SK-N-SH (cell line): ENCODE measurements around the gene ADAMTS2. TPM values are rescaled to one million over a fixed set of nuclear protein-coding genes. Genes with fewer than 3 reads are reported as not detected.

Experiments used
- CTCF ChIA-PET: fragments of 300-600, 350-600 bp; formaldehyde crosslinking; extraction: SDS; loops from one replicate; lab custom pipeline; 2021; lab: Yijun Ruan, JAX
- POLR2A ChIA-PET: fragments of 350-600 bp; sonication (Branson Sonifier 250); formaldehyde crosslinking; extraction: SDS; loops from one replicate; lab custom pipeline; 2020; ENCODE audit warnings: antibody characterized with exemption, inconsistent platforms; lab: Yijun Ruan, JAX
- DNase-seq: peaks from one replicate; pipeline ENCODE4 v3.0.0; 2012
- H2AFZ ChIP-seq: fragments of 200-600 bp; sonication (generic); 2 replicates; pipeline ENCODE4 v1.8.1; 2016; ENCODE audit warnings: antibody characterized with exemption, mild to moderate bottlenecking, low read depth
- H3F3A ChIP-seq: fragments of 200-600 bp; sonication (generic); replicated peaks from 2 replicates; pipeline ENCODE3; 2016; ENCODE audit warnings: antibody characterized with exemption, mild to moderate bottlenecking; ENCODE audit not compliant: insufficient read depth
- H3K27ac ChIP-seq, 2 experiments: fragments of 200-500 bp in 1 of 2; fragments of 200-600 bp in 1 of 2; sonication (Bioruptor generic) in 1 of 2; sonication (generic), shearing (Covaris generic) in 1 of 2; 2 replicates each; pipeline versions ENCODE4 v1.5.1 to v1.6.1; 2014 to 2016; ENCODE audit warnings: low read depth in 2 of 2, inconsistent platforms in 1 of 2, low read length in 1 of 2, mild to moderate bottlenecking in 1 of 2, mixed read lengths in 1 of 2
- H3K27me3 ChIP-seq: fragments of 200-600 bp; sonication (generic), shearing (Covaris generic); 2 replicates; pipeline ENCODE4 v1.6.1; 2016; ENCODE audit warnings: mixed run types; ENCODE audit not compliant: insufficient read depth
- H3K36me3 ChIP-seq, 2 experiments: fragments of 200-500 bp in 1 of 2; fragments of 200-600 bp in 1 of 2; sonication (Bioruptor generic) in 1 of 2; sonication (generic) in 1 of 2; replicated peaks in 1 of 2; 2 replicates each; pipeline versions ENCODE3 to v1.5.1; 2014 to 2016; ENCODE audit warnings: low read length in 1 of 2, mild to moderate bottlenecking in 1 of 2; ENCODE audit not compliant: insufficient read depth in 2 of 2, control insufficient read depth in 1 of 2
- H3K4me1 ChIP-seq, 2 experiments: fragments of 200-500 bp in 1 of 2; fragments of 200-600 bp in 1 of 2; sonication (Bioruptor generic) in 1 of 2; sonication (generic), shearing (Covaris generic) in 1 of 2; 2 replicates each; pipeline versions ENCODE4 v1.5.1 to v1.6.1; 2014 to 2016; ENCODE audit warnings: low read depth in 1 of 2, low read length in 1 of 2, mixed run types in 1 of 2; ENCODE audit not compliant: insufficient read depth in 2 of 2, control insufficient read depth in 1 of 2
- H3K4me2 ChIP-seq: fragments of 200-600 bp; sonication (generic), shearing (Covaris generic); 2 replicates; pipeline ENCODE4 v1.6.1; 2017; ENCODE audit warnings: mixed run types
- H3K4me3 ChIP-seq, 2 experiments: fragments of 200-500 bp in 1 of 2; fragments of 200-600 bp in 1 of 2; sonication (Bioruptor generic) in 1 of 2; sonication (generic), shearing (Covaris generic) in 1 of 2; 2 replicates each; pipeline versions ENCODE4 v1.5.1 to v1.8.1; 2014 to 2016; ENCODE audit warnings: low read depth in 2 of 2, inconsistent platforms in 1 of 2, low read length in 1 of 2, mild to moderate bottlenecking in 1 of 2, mixed read lengths in 1 of 2, moderate library complexity in 1 of 2
- H3K79me2 ChIP-seq: fragments of 200-600 bp; sonication (generic); 2 replicates; pipeline ENCODE4 v1.8.1; 2017; ENCODE audit warnings: mild to moderate bottlenecking; ENCODE audit not compliant: insufficient read depth
- H3K9ac ChIP-seq: fragments of 200-600 bp; sonication (generic); 2 replicates; pipeline ENCODE4 v1.6.1; 2017; ENCODE audit warnings: mixed run types
- H3K9me2 ChIP-seq: fragments of 200-600 bp; sonication (generic); 2 replicates; pipeline ENCODE4 v1.6.1; 2017; ENCODE audit warnings: mixed run types
- H3K9me3 ChIP-seq: fragments of 200-600 bp; sonication (generic); 2 replicates; pipeline ENCODE4 v1.6.1; 2017; ENCODE audit warnings: mixed run types, mild to moderate bottlenecking, moderate library complexity
- H4K20me1 ChIP-seq: fragments of 200-600 bp; sonication (generic); 2 replicates; pipeline ENCODE4 v1.6.1; 2017; ENCODE audit warnings: mild to moderate bottlenecking, mixed run types; ENCODE audit not compliant: insufficient read depth
- CHD2 ChIP-seq: fragments of 150-350 bp; IDR thresholded peaks from 2 replicates; pipeline ENCODE4 v1.6.1; 2018; ENCODE audit warnings: low read length; ENCODE audit not compliant: partially characterized antibody
- ELF1 ChIP-seq: IDR thresholded peaks from 2 replicates; pipeline ENCODE4 v1.4.0; 2012
- EZH2phosphoT487 ChIP-seq: fragments of 200-600 bp; sonication (generic); IDR thresholded peaks from 2 replicates; pipeline ENCODE4 v1.6.1; 2017; ENCODE audit warnings: low read depth, mixed run types, mild to moderate bottlenecking, antibody characterized with exemption, moderate library complexity, borderline replicate concordance
- FOXJ3 ChIP-seq: sonication (generic); formaldehyde crosslinking; IDR thresholded peaks from 2 replicates; pipeline ENCODE4 v1.5.1; 2020; ENCODE audit warnings: mild to moderate bottlenecking, missing genetic modification reagents
- FOXM1 ChIP-seq: IDR thresholded peaks from 2 replicates; pipeline ENCODE4 v1.4.0; 2012; ENCODE audit warnings: low read depth, mild to moderate bottlenecking
- GABPA ChIP-seq: IDR thresholded peaks from 2 replicates; pipeline ENCODE4 v1.4.0; 2012; ENCODE audit warnings: low read depth, mild to moderate bottlenecking
- JUND ChIP-seq: IDR thresholded peaks from 2 replicates; pipeline ENCODE4 v1.4.0; 2012
- MXI1 ChIP-seq: IDR thresholded peaks from 2 replicates; pipeline ENCODE4 v1.6.1; 2012; ENCODE audit warnings: mild to moderate bottlenecking, low read depth, low read length, improper control_type of control experiment
- NFIC ChIP-seq: IDR thresholded peaks from 2 replicates; pipeline ENCODE4 v1.4.0; 2012; ENCODE audit warnings: borderline replicate concordance
- RCOR1 ChIP-seq: fragments of 150-350 bp; IDR thresholded peaks from 2 replicates; pipeline ENCODE4 v1.6.1; 2017; ENCODE audit warnings: antibody characterized with exemption, low read length
- RFX5 ChIP-seq: IDR thresholded peaks from 2 replicates; pipeline ENCODE4 v1.6.1; 2012; ENCODE audit warnings: mild to moderate bottlenecking, improper control_type of control experiment, low read length
- RXRA ChIP-seq: IDR thresholded peaks from 2 replicates; pipeline ENCODE4 v1.4.0; 2012; ENCODE audit warnings: low read depth, mild to moderate bottlenecking, borderline replicate concordance
- SMC3 ChIP-seq: IDR thresholded peaks from 2 replicates; pipeline ENCODE4 v1.6.1; 2012; ENCODE audit warnings: low read depth, low read length, improper control_type of control experiment
- TCF12 ChIP-seq: IDR thresholded peaks from 2 replicates; pipeline ENCODE4 v1.4.0; 2012
- YY1 ChIP-seq: IDR thresholded peaks from 2 replicates; pipeline ENCODE4 v1.4.0; 2012; ENCODE audit warnings: low read depth, mild to moderate bottlenecking
- WGBS: methylation state at CpG from one replicate; pipeline ENCODE4 v1.1.6; 2017; ENCODE audit warnings: low lambda C conversion rate; 5-methylcytosine and 5-hydroxymethylcytosine counted together
- polyA plus RNA-seq, 3 experiments: library from polyadenylated mRNA; depleted of rRNA; stranded (reverse); fragments of >200 nt; gene quantifications; 2 replicates each; pipeline ENCODE4 v1.2.3, GENCODE V29; 2012
- TF ChIP-seq, protein P1 (sequence below): IDR thresholded peaks from 2 replicates; pipeline ENCODE4 v1.4.0; 2012; ENCODE audit warnings: low read depth
- TF ChIP-seq, protein P2 (sequence below): IDR thresholded peaks from 2 replicates; pipeline ENCODE4 v1.6.1; 2012; ENCODE audit warnings: mild to moderate bottlenecking, low read depth, low read length, moderate library complexity
- TF ChIP-seq, protein P3 (sequence below): IDR thresholded peaks from 2 replicates; pipeline ENCODE4 v1.4.0; 2012; ENCODE audit warnings: low read depth, borderline replicate concordance
- TF ChIP-seq, protein P4 (sequence below): IDR thresholded peaks from 2 replicates; pipeline ENCODE4 v1.4.0; 2012; ENCODE audit warnings: low read depth, borderline replicate concordance
- TF ChIP-seq, protein P5 (sequence below): fragments of 150-350 bp; IDR thresholded peaks from 2 replicates; pipeline ENCODE4 v1.6.1; 2017; ENCODE audit warnings: antibody characterized with exemption, low read length, low read depth, borderline replicate concordance

Gene ADAMTS2
- polyA plus RNA-seq, 1 of the 3 experiments (the other 2 are of a cell fraction): 0.12 TPM

DNA sequence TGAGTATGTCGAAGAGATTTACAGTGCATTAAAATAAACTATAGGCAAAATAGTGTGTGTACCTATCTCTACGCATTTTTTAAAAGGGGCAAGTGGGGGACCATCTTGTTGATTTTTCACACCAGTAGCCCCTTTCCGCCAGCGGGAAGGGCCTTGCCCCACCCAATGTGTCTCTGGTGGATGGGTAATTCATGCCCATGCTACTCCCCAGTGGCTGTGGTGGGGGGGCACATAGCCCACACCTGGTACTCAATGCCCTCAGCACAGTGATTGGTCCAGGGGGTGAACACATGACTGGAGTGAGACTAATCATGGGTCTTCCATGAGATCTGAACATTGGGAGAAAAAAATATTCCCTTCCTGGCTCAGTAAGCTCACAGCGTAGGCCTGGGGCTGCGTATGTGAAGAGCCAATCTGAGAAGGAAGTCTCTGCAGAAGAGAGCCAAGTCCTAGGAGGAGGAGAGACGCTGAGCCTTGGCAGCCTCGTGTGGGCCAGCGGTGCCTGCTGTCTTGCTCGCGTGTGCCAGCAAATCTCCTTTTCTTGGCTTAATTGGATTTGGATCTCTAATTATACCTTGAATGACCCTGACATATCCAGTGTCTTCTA is 103.4 kb downstream of the ADAMTS2 start:
- H3K9ac ChIP-seq: no peak overlapping the region
- H4K20me1 ChIP-seq: no peaks in the 10 kb centered on the region
- H3K79me2 ChIP-seq: no peaks in the 10 kb centered on the region
- no peak overlapping the region for H2AFZ ChIP-seq
- no peak overlapping the region for H3K4me2 ChIP-seq
- H3K27ac ChIP-seq: no peak overlapping the region
- no peaks in the 10 kb centered on the region for H3F3A ChIP-seq
- peaks cover 0 to 7% of the 10 kb centered on the region in 2 experiments; a peak in 1 of 4 replicates for H3K4me1 ChIP-seq
- ChIA-PET CTCF (no interaction called here), POLR2A (no interaction called here)
- no peak overlapping the region for H3K4me3 ChIP-seq
- no peaks in the 10 kb centered on the region for H3K9me2 ChIP-seq
- H3K27me3 ChIP-seq: no peaks in the 10 kb centered on the region
- WGBS: 66% methylated on average over 10 of the region's 11 CpGs
- H3K9me3 ChIP-seq: no peaks in the 10 kb centered on the region
- TF ChIP-seq JUND (no peak), ELF1 (no peak), YY1 (no peak), RCOR1 (no peak), MXI1 (no peak)
- TF ChIP-seq, protein P1, sequence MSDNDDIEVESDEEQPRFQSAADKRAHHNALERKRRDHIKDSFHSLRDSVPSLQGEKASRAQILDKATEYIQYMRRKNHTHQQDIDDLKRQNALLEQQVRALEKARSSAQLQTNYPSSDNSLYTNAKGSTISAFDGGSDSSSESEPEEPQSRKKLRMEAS: no peak
- TF ChIP-seq, protein P2, sequence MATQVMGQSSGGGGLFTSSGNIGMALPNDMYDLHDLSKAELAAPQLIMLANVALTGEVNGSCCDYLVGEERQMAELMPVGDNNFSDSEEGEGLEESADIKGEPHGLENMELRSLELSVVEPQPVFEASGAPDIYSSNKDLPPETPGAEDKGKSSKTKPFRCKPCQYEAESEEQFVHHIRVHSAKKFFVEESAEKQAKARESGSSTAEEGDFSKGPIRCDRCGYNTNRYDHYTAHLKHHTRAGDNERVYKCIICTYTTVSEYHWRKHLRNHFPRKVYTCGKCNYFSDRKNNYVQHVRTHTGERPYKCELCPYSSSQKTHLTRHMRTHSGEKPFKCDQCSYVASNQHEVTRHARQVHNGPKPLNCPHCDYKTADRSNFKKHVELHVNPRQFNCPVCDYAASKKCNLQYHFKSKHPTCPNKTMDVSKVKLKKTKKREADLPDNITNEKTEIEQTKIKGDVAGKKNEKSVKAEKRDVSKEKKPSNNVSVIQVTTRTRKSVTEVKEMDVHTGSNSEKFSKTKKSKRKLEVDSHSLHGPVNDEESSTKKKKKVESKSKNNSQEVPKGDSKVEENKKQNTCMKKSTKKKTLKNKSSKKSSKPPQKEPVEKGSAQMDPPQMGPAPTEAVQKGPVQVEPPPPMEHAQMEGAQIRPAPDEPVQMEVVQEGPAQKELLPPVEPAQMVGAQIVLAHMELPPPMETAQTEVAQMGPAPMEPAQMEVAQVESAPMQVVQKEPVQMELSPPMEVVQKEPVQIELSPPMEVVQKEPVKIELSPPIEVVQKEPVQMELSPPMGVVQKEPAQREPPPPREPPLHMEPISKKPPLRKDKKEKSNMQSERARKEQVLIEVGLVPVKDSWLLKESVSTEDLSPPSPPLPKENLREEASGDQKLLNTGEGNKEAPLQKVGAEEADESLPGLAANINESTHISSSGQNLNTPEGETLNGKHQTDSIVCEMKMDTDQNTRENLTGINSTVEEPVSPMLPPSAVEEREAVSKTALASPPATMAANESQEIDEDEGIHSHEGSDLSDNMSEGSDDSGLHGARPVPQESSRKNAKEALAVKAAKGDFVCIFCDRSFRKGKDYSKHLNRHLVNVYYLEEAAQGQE: no peak
- H3K36me3 ChIP-seq: no peaks in the 10 kb centered on the region
- no peak for DNase-seq

DNA sequence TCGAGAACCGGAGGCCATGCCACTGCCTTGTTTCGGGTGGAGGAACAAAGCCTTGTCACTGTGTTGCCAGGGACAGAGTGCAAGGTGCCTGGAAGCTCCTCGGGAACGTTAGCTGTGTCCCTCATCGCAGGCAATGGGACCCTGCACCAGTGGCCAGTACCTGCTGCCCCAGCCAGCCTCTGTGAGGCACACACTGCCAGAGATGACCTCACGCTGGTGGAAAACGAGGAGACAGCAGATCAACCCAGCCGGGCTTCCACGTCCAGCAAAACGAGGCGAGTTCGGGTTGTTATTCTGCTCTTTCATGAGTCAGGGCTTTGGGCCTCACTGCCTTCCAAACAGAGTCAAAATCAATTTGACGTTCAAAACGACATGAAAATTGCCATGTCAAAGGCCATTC is 104.1 kb downstream of the ADAMTS2 start:
- no peaks in the 10 kb centered on the region for H4K20me1 ChIP-seq
- peaks cover 0 to 8% of the 10 kb centered on the region in 2 experiments; a peak in 1 of 4 replicates for H3K4me1 ChIP-seq
- DNase-seq: no peak
- H3K9me2 ChIP-seq: no peaks in the 10 kb centered on the region
- H3K27me3 ChIP-seq: no peaks in the 10 kb centered on the region
- no peaks in the 10 kb centered on the region for H3K36me3 ChIP-seq
- H3K27ac ChIP-seq: no peak overlapping the region
- H3K79me2 ChIP-seq: no peaks in the 10 kb centered on the region
- ChIA-PET CTCF (no interaction called here), POLR2A (no interaction called here)
- H3K4me2 ChIP-seq: no peak overlapping the region
- no peak overlapping the region for H2AFZ ChIP-seq
- H3K9me3 ChIP-seq: no peaks in the 10 kb centered on the region
- no peaks in the 10 kb centered on the region for H3F3A ChIP-seq
- H3K4me3 ChIP-seq: no peak overlapping the region
- 47% methylated on average over 12 of the region's 15 CpGs for WGBS
- H3K9ac ChIP-seq: no peak overlapping the region
- no peak for TF ChIP-seq RFX5
- no peak for TF ChIP-seq TCF12
- TF ChIP-seq, protein P3, sequence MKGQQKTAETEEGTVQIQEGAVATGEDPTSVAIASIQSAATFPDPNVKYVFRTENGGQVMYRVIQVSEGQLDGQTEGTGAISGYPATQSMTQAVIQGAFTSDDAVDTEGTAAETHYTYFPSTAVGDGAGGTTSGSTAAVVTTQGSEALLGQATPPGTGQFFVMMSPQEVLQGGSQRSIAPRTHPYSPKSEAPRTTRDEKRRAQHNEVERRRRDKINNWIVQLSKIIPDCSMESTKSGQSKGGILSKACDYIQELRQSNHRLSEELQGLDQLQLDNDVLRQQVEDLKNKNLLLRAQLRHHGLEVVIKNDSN: no peak
- no peak for TF ChIP-seq MXI1
- no peak for TF ChIP-seq EZH2phosphoT487
- TF ChIP-seq NFIC: no peak
- TF ChIP-seq FOXM1: no peak
- no peak for TF ChIP-seq RXRA
- TF ChIP-seq, protein P1: no peak
- no peak for TF ChIP-seq SMC3
- no peak for TF ChIP-seq GABPA
- TF ChIP-seq CHD2: no peak
- TF ChIP-seq ELF1: no peak
- TF ChIP-seq FOXJ3: no peak
- TF ChIP-seq, protein P4, sequence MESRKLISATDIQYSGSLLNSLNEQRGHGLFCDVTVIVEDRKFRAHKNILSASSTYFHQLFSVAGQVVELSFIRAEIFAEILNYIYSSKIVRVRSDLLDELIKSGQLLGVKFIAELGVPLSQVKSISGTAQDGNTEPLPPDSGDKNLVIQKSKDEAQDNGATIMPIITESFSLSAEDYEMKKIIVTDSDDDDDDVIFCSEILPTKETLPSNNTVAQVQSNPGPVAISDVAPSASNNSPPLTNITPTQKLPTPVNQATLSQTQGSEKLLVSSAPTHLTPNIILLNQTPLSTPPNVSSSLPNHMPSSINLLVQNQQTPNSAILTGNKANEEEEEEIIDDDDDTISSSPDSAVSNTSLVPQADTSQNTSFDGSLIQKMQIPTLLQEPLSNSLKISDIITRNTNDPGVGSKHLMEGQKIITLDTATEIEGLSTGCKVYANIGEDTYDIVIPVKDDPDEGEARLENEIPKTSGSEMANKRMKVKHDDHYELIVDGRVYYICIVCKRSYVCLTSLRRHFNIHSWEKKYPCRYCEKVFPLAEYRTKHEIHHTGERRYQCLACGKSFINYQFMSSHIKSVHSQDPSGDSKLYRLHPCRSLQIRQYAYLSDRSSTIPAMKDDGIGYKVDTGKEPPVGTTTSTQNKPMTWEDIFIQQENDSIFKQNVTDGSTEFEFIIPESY: no peak
- TF ChIP-seq, protein P5, sequence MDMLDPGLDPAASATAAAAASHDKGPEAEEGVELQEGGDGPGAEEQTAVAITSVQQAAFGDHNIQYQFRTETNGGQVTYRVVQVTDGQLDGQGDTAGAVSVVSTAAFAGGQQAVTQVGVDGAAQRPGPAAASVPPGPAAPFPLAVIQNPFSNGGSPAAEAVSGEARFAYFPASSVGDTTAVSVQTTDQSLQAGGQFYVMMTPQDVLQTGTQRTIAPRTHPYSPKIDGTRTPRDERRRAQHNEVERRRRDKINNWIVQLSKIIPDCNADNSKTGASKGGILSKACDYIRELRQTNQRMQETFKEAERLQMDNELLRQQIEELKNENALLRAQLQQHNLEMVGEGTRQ: no peak
